ENCODE measurements around the gene PLA2R1.

DNA sequence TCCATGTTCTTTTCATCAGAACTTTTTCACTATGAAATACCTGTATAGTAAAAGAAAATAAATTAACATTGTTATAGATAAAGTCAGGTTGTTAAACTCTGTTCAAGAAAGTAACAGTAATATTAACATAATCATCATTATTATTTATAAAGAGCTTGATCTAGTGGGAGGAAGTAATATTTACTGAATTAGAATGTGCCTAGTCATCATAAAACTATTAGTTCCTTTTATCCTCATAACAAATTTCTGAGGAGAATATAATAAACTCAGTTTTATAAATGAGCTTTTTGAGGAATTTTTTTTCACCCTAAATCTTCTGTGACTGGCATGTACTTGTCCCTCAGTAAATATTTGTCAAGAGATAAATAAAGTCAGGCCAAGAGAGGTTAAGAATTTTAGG is 78.4 kb downstream of the PLA2R1 start:
- TF ChIP-seq, protein P1, sequence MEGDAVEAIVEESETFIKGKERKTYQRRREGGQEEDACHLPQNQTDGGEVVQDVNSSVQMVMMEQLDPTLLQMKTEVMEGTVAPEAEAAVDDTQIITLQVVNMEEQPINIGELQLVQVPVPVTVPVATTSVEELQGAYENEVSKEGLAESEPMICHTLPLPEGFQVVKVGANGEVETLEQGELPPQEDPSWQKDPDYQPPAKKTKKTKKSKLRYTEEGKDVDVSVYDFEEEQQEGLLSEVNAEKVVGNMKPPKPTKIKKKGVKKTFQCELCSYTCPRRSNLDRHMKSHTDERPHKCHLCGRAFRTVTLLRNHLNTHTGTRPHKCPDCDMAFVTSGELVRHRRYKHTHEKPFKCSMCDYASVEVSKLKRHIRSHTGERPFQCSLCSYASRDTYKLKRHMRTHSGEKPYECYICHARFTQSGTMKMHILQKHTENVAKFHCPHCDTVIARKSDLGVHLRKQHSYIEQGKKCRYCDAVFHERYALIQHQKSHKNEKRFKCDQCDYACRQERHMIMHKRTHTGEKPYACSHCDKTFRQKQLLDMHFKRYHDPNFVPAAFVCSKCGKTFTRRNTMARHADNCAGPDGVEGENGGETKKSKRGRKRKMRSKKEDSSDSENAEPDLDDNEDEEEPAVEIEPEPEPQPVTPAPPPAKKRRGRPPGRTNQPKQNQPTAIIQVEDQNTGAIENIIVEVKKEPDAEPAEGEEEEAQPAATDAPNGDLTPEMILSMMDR (IDR thresholded peaks at IDR 0.05) = no peak
- no peak for TF ChIP-seq POLR2A (IDR thresholded peaks at IDR 0.05)

Data from thyroid gland (tissue), 4 donors.